ENCODE data around the gene FASN. TPM values are rescaled to one million over a fixed set of nuclear protein-coding genes. Genes with fewer than 3 reads are reported as not detected.

Gene FASN
- polyA plus RNA-seq, 1 of the 3 experiments (the other 2 are of a cell fraction): 55.1 TPM

- Histone ChIP-seq H3K27me3 (ENCODE audit: insufficient read depth) (no peaks in the 10 kb centered on the region), H3K4me1 (ENCODE audit: control insufficient read depth in 1 of 2, insufficient read depth in 2 of 2, low read depth in 1 of 2, low read length in 1 of 2) (peaks cover 7 to 30% of the 10 kb centered on the region in 2 experiments), H2AFZ (ENCODE audit: low read depth) (no peak overlapping the region), H4K20me1 (ENCODE audit: insufficient read depth) (no peaks in the 10 kb centered on the region), H3K79me2 (ENCODE audit: insufficient read depth) (no peaks in the 10 kb centered on the region), H3F3A (replicated peaks; ENCODE audit: insufficient read depth) (peaks cover 19% of the 10 kb centered on the region), H3K9ac (no peak overlapping the region), H3K9me3 (no peaks in the 10 kb centered on the region), H3K9me2 (no peaks in the 10 kb centered on the region), H3K4me3 (ENCODE audit: low read depth in 2 of 2, low read length in 1 of 2) (no peak overlapping the region), H3K4me2 (no peak overlapping the region), H3K27ac (ENCODE audit: low read depth in 2 of 2, low read length in 1 of 2) (no peak overlapping the region), H3K36me3 (replicated peaks in 1 of 2; ENCODE audit: control insufficient read depth in 1 of 2, insufficient read depth in 2 of 2, low read length in 1 of 2) (peaks cover 5 to 8% of the 10 kb centered on the region in 2 experiments)
- TF ChIP-seq YY1 (IDR thresholded peaks at IDR 0.05; ENCODE audit: low read depth) (no peak), TAF1 (IDR thresholded peaks at IDR 0.05; ENCODE audit: borderline replicate concordance, low read depth, low read length) (no peak), IRF3 (IDR thresholded peaks at IDR 0.05; ENCODE audit: low read depth, low read length) (no peak), FOXM1 (IDR thresholded peaks at IDR 0.05; ENCODE audit: low read depth) (no peak), USF2 (IDR thresholded peaks at IDR 0.05; ENCODE audit: borderline replicate concordance, low read depth, low read length) (no peak), ZBTB33 (IDR thresholded peaks at IDR 0.05; ENCODE audit: borderline replicate concordance, low read depth) (no peak), PBX3 (IDR thresholded peaks at IDR 0.05) (no peak), SIN3A (IDR thresholded peaks at IDR 0.05; ENCODE audit: borderline replicate concordance, low read depth, low read length) (no peak), RXRA (IDR thresholded peaks at IDR 0.05; ENCODE audit: borderline replicate concordance, low read depth) (no peak), FOXJ3 (CRISPR knock-in tag; IDR thresholded peaks at IDR 0.05) (no peak), TEAD4 (IDR thresholded peaks at IDR 0.05; ENCODE audit: borderline replicate concordance, insufficient read depth) (no peak), MXI1 (IDR thresholded peaks at IDR 0.05; ENCODE audit: low read depth, low read length) (no peak), JUND (IDR thresholded peaks at IDR 0.05) (no peak), RCOR1 (IDR thresholded peaks at IDR 0.05; ENCODE audit: low read length) (no peak), SMC3 (IDR thresholded peaks at IDR 0.05; ENCODE audit: low read depth, low read length) (no peak)
- no peak for DNase-seq
- WGBS (ENCODE audit: low lambda C conversion rate): 94% methylated on average over 8 of the region's 8 CpGs
- CTCF ChIA-PET: interaction anchor here (1.3 to 35.7 kb wide), 9 partner anchors 12 to 200 kb away, joined by 3 to 1216 read pairs (median 27); partner anchors contain the start of genes CENPX, DUS1L, GPS1 and LRRC45
- POLR2A ChIA-PET: interaction anchor here (1.7 kb wide), 1 partner anchor 12 kb away, joined by 4 read pairs; the partner anchor contains the start of genes CENPX and LRRC45
Measured at GRCh38 chr17:82035488-82035887, 62.5 kb downstream of the FASN start.
